ENCODE results near the gene FLT4. TPM values are rescaled to one million over a fixed set of nuclear protein-coding genes. Genes with fewer than 3 reads are reported as not detected.
A peak's percentile ranks its signal among the peaks of the same experiment; 100 is the strongest.

FLT4 gene
- total RNA-seq, 2 donors from 2014 or later = 6.3 to 7.5 TPM

DNA sequence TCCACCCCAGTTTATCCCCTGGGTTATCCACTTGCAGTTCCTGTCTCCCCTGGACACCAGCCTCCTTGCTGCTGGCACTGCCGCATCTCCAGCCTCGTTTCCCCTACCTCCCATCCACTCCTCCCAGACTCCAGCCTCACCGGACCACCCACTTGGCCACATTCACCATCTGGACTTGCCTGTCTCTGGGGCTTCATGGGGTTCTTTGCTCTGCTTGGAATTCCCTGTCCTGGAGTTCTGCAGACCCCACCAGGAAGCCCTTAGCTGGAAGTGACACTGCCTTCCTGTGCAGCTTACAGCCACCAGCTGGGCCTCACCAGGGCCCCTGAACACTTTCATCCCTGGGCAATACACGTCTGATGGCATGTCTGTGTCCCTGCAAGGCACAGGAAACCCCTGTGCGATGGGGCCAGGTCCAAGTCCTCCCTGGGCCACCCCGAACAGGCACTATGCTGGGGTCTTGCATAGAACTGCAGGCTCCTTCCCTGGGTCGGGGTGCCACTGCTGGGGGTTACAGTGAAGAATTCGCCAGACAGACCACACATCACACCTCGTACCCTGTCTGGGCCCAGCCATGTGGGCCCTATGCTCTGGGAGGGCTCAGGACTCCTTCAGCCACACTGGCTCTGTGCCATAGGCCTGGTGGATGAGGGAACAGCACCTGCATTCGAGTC, 3.0 kb downstream of the FLT4 start:
- Histone ChIP-seq H3K4me1 (peaks cover 15% of the 10 kb centered on the region), H3K27ac (no peak overlapping the region), H3K27me3 (peaks cover 0 to 5% of the 10 kb centered on the region in 2 donors), H3K9me3 (no peaks in the 10 kb centered on the region), H3K36me3 (replicated peaks in 1 of 2; ENCODE audit: insufficient read depth in 1 of 2, low read depth in 2 of 2) (no peaks in the 10 kb centered on the region), H3K4me3 (no peak overlapping the region)
- ATAC-seq (no peak), DNase-seq (peak in 1 of 4 donors; percentile 3)
- WGBS, 2 donors = 77 to 86% methylated on average over 3 to 10 of the region's 10 CpGs
- TF ChIP-seq, protein P1, sequence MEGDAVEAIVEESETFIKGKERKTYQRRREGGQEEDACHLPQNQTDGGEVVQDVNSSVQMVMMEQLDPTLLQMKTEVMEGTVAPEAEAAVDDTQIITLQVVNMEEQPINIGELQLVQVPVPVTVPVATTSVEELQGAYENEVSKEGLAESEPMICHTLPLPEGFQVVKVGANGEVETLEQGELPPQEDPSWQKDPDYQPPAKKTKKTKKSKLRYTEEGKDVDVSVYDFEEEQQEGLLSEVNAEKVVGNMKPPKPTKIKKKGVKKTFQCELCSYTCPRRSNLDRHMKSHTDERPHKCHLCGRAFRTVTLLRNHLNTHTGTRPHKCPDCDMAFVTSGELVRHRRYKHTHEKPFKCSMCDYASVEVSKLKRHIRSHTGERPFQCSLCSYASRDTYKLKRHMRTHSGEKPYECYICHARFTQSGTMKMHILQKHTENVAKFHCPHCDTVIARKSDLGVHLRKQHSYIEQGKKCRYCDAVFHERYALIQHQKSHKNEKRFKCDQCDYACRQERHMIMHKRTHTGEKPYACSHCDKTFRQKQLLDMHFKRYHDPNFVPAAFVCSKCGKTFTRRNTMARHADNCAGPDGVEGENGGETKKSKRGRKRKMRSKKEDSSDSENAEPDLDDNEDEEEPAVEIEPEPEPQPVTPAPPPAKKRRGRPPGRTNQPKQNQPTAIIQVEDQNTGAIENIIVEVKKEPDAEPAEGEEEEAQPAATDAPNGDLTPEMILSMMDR (IDR thresholded peaks at IDR 0.05) = no peak
- TF ChIP-seq POLR2A (IDR thresholded peaks at IDR 0.05) = no peak
- intact Hi-C loops (cut with DNase I) = no loop called here

DNA sequence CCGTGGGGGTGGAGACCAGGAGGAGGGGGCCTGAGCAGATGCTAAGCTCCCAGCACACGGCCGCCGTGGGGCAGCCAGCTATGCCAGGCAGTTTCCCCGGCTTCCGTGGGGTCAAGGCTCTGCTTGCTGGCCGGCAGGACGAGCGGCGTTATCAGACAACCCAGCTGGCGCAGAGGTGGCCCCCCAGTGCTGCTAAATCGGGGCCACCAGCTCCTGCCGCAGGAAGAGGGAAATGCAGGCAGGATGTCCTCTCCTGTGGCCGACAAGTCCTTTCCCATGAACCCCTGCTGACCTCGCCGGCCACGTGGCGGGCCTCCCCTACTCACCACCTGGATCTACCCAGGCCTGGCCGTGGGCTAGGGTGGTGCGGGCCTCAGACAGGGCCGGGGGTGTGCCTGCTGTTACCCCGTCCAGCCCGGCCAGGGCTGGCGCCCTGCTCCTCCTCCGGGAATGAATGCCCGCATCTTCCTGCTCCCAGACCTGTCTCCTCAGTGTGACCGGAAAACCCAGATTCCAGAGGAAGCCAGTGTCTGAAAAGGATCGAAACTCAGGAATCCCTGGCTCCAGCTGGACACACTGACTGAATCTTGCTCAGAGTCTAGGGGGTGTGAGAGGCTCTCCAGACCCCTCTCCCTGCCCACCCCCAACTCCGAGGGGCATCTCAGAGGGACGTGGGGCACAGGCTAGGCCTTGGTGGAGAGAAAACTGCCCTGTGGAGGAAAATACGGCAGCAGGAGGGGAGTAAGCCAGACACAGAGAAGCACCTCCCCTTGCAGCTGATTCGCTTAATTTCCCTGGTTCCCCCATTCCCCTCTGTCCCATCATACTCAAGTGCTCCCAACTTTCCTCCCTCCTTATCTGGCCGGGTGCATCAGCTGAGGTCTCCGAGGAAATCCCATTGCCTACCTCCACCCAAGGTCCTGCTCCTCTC, 3.9 kb downstream of the FLT4 start:
- H3K4me1 ChIP-seq = peaks cover 15% of the 10 kb centered on the region
- H3K4me3 ChIP-seq = no peak overlapping the region
- ATAC-seq (no peak), DNase-seq (peak in 1 of 4 donors; percentile 11)
- intact Hi-C loops (cut with DNase I) = no loop called here
- peaks cover 0 to 5% of the 10 kb centered on the region in 2 donors for H3K27me3 ChIP-seq
- 34 to 45% methylated on average over 19 to 34 of the region's 34 CpGs for WGBS, 2 donors
- no peak overlapping the region for H3K27ac ChIP-seq
- no peaks in the 10 kb centered on the region for H3K36me3 ChIP-seq (replicated peaks in 1 of 2; ENCODE audit: insufficient read depth in 1 of 2, low read depth in 2 of 2)
- TF ChIP-seq, protein P1 (IDR thresholded peaks at IDR 0.05) = no peak
- no peak for TF ChIP-seq POLR2A (IDR thresholded peaks at IDR 0.05)
- no peaks in the 10 kb centered on the region for H3K9me3 ChIP-seq

DNA sequence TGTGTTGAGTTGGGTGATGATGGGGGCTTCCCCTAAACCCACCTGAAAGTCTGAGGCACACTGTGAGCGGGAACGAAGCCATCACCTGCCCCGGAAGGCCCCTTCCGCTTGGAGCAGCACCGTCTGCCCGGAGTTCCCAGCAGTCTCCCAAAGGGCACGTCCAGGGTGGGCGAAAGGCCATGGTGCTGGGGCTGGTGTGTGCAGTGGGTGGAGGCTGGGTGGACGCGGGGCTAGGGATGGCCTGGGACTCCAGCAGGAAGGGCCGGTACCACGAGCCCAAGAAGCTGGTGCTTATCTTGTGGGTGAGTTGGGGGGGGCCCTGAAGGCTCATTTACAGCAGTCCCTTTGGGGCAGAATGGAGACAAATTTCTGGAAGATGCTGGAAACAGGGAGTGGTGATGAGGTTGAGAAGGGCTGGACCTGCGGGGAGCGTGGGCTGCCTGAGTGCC, 4.6 kb downstream of the FLT4 start:
- no peaks in the 10 kb centered on the region for H3K9me3 ChIP-seq
- intact Hi-C loops (cut with DNase I) = no loop called here
- no peak for ATAC-seq
- H3K27me3 ChIP-seq = peaks cover 0 to 5% of the 10 kb centered on the region in 2 donors
- WGBS, 2 donors = 51 to 53% methylated on average over 8 to 14 of the region's 14 CpGs
- no peak for TF ChIP-seq POLR2A (IDR thresholded peaks at IDR 0.05)
- TF ChIP-seq, protein P1 (IDR thresholded peaks at IDR 0.05) = no peak
- H3K27ac ChIP-seq = no peak overlapping the region
- H3K36me3 ChIP-seq (replicated peaks in 1 of 2; ENCODE audit: insufficient read depth in 1 of 2, low read depth in 2 of 2) = no peaks in the 10 kb centered on the region
- peak in 1 of 4 donors; percentile 2 for DNase-seq
- peaks cover 12% of the 10 kb centered on the region for H3K4me1 ChIP-seq
- no peak overlapping the region for H3K4me3 ChIP-seq

DNA sequence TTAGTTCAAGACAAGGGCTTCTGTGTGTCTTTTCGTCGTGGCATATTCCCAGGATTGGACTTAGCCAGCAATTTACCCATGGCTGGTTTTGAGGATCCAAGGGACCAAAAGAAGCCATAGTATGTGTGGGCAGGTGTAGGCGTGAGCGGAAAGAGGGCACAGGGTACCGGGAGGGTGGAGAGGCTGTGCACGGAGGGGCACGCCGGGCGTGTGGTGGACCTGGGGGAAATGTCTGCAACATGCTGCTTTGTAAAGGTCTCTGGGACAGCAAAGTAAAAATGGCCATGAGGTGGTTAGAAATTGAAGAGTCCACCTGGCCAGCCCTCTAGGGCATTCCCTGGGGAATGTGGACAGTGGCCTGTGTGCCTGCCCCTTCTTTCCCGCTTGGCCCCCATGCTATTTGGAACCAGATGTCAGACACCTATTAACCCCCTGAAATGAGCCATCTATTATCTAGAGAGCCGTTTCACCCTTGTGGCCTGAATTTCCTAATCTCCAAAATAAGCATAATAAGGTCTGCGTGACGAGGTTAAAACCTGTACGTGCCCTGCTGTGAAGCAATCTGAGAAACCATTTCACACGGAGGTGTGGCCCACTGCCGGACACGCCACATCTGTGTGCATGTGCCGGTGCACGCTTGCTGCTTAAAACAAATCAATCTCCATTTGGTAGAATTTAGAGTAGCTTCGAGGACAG, 5.1 kb downstream of the FLT4 start:
- DNase-seq (no peak), ATAC-seq (no peak)
- intact Hi-C loops (cut with DNase I) = no loop called here
- Histone ChIP-seq H3K4me3 (no peak overlapping the region), H3K4me1 (peaks cover 8% of the 10 kb centered on the region), H3K27ac (no peak overlapping the region), H3K27me3 (peaks cover 0 to 5% of the 10 kb centered on the region in 2 donors), H3K9me3 (no peaks in the 10 kb centered on the region), H3K36me3 (replicated peaks in 1 of 2; ENCODE audit: insufficient read depth in 1 of 2, low read depth in 2 of 2) (no peaks in the 10 kb centered on the region)
- TF ChIP-seq, protein P1 (IDR thresholded peaks at IDR 0.05) = no peak
- WGBS, 2 donors = 56 to 61% methylated on average over 18 to 20 of the region's 20 CpGs

Data from body of pancreas (tissue), 4 donors.